Mesodermal cell (in vitro differentiated cells): ENCODE results near the gene LAT.

Source experiments
- H3K27ac ChIP-seq: 2 replicates; pipeline ENCODE4 v1.7.0; 2013; ENCODE audit warnings: mild to moderate bottlenecking, low read depth, low read length, moderate library complexity; ENCODE audit not compliant: severe bottlenecking
- H3K36me3 ChIP-seq: 2 replicates; pipeline ENCODE4 v1.7.1; 2013; ENCODE audit warnings: mild to moderate bottlenecking, low read length, moderate library complexity; ENCODE audit not compliant: control insufficient read depth, insufficient read depth
- H3K4me1 ChIP-seq: one replicate; pipeline ENCODE4 v1.7.1; 2013; ENCODE audit warnings: mild to moderate bottlenecking, low read length; ENCODE audit not compliant: insufficient read depth, control insufficient read depth, poor library complexity, severe bottlenecking
- H3K4me3 ChIP-seq: 2 replicates; pipeline ENCODE4 v1.7.0; 2013; ENCODE audit warnings: low read length, control low read depth, mild to moderate bottlenecking; ENCODE audit not compliant: insufficient read depth, poor library complexity, severe bottlenecking; ENCODE audit errors: extremely low read depth
- H3K9me3 ChIP-seq: 2 replicates; pipeline ENCODE4 v1.7.1; 2013; ENCODE audit warnings: mild to moderate bottlenecking, low read length, moderate library complexity; ENCODE audit not compliant: control insufficient read depth
- WGBS, 2 experiments: methylation state at CpG; one replicate each; pipeline ENCODE4 v1.1.5; 2013; ENCODE audit warnings: missing lambda C conversion rate in 2 of 2; ENCODE audit not compliant: insufficient coverage in 2 of 2; 5-methylcytosine and 5-hydroxymethylcytosine counted together

The LAT gene

GRCh38 chr16:29025218-29025617 lies 40.4 kb downstream of the LAT start:
- 61 to 66% methylated on average over 3 to 5 of the region's 5 CpGs for WGBS, 2 experiments
- no peak overlapping the region for H3K4me3 ChIP-seq
- H3K4me1 ChIP-seq = peaks cover 9% of the 10 kb centered on the region
- H3K36me3 ChIP-seq = no peaks in the 10 kb centered on the region
- no peak overlapping the region for H3K27ac ChIP-seq
- no peaks in the 10 kb centered on the region for H3K9me3 ChIP-seq

GRCh38 chr16:29025735-29026134 lies 40.9 kb downstream of the LAT start:
- WGBS, 2 experiments = 94 to 100% methylated on average over 2 of the region's 4 CpGs
- no peaks in the 10 kb centered on the region for H3K9me3 ChIP-seq
- H3K4me1 ChIP-seq = peaks cover 9% of the 10 kb centered on the region
- H3K27ac ChIP-seq = no peak overlapping the region
- no peak overlapping the region for H3K4me3 ChIP-seq
- no peaks in the 10 kb centered on the region for H3K36me3 ChIP-seq

- no peaks in the 10 kb centered on the region for H3K9me3 ChIP-seq
- peaks cover 9% of the 10 kb centered on the region for H3K4me1 ChIP-seq
- no peaks in the 10 kb centered on the region for H3K36me3 ChIP-seq
- H3K27ac ChIP-seq = peak overlapping the region; percentile 81
- no peak overlapping the region for H3K4me3 ChIP-seq
- WGBS, 2 experiments = 79 to 84% methylated on average over 5 to 7 of the region's 7 CpGs
Measured at GRCh38 chr16:29028457-29029167, 43.8 kb downstream of the LAT start.

DNA sequence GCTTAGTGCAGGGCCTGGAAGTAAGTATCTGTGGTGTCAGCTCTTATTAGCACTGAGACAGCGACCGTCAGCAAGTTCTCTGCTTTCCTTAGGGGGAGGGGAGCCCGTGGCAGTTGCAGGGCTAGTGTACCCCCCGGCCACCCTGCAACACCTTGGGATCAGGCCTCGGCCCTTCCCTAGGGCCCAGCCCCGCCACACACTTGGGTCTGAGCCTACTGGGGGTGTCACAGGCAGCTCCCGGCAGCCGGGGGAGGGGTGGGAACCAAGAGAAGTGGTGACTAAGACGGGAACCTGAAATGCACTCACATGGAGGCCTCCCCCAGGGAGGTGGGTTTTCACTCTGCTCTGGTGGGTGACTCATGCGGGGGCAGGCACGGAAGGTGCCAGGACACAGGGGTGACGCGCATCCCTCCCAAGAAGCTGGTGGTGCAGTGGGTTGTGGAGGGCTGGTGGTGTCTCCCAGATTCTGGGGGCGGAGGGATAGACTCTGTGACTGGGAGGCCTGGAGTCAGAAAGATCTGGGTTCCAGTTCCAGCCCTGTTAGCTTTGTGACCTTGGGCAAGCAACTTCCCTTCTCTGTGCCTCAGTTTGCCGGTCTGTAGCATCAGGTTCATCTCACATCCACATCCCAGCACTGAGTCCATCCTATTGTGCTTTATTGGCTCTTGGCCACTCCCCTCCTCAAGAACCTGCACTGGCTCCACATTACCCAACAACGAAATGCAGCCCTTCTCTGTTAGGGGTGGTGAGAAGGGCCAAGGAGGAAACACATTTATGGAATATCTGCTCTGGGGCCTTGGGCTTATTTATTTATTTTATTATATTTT lies 44.5 kb downstream of the LAT start:
- 37 to 48% methylated on average over 10 to 15 of the region's 16 CpGs for WGBS, 2 experiments
- Histone ChIP-seq H3K4me1 (peaks cover 9% of the 10 kb centered on the region), H3K4me3 (no peak overlapping the region), H3K9me3 (no peaks in the 10 kb centered on the region), H3K27ac (peak overlapping the region; percentile 81), H3K36me3 (no peaks in the 10 kb centered on the region)

GRCh38 chr16:29030086-29030840 lies 45.4 kb downstream of the LAT start:
- Histone ChIP-seq H3K36me3 (no peaks in the 10 kb centered on the region), H3K4me3 (no peak overlapping the region), H3K27ac (no peak overlapping the region), H3K9me3 (no peaks in the 10 kb centered on the region), H3K4me1 (peaks cover 9% of the 10 kb centered on the region)
- WGBS, 2 experiments = 90 to 95% methylated on average over 5 to 6 of the region's 8 CpGs
